Thyroid gland (tissue), 4 donors: Measurements from ENCODE around the gene RAB36.

ENCODE experiments used
- CTCF ChIP-seq, 6 experiments: fragments of 200-600 bp in 3 of 6; fragments of 450-650 bp in 3 of 6; sonication (generic) in 3 of 6; IDR thresholded peaks; one replicate each; pipeline ENCODE4 v1.5.1; 2016 to 2019; ENCODE audit warnings: antibody characterized with exemption in 6 of 6, mild to moderate bottlenecking in 2 of 6, inconsistent platforms in 1 of 6, moderate library complexity in 1 of 6
- POLR2A ChIP-seq, 2 donors: fragments of 450-650 bp; IDR thresholded peaks; one replicate each; pipeline ENCODE4 v1.6.1; 2017; ENCODE audit warnings: antibody characterized with exemption in 2 of 2, mild to moderate bottlenecking in 2 of 2, moderate library complexity in 1 of 2

GRCh38 chr22:23163665-23164064, 18.4 kb downstream of the RAB36 start:
- no peak for TF ChIP-seq POLR2A (IDR thresholded peaks at IDR 0.05)
- TF ChIP-seq CTCF (IDR thresholded peaks at IDR 0.05): no peak
